NCI-H446 treated with DMSO at 0.1 percent for 48 hours (cell line): Measurements from ENCODE around the gene NANS.
"Not testable (repeated sequence)": the region's sequence is repeated elsewhere in the genome, so short reads cannot be mapped to it uniquely, and the experiment has no call there.

ENCODE experiments used
- DNase-seq: peaks from one replicate; lab custom pipeline; 2025; lab: John Stamatoyannopoulos, UW

Gene NANS

DNA sequence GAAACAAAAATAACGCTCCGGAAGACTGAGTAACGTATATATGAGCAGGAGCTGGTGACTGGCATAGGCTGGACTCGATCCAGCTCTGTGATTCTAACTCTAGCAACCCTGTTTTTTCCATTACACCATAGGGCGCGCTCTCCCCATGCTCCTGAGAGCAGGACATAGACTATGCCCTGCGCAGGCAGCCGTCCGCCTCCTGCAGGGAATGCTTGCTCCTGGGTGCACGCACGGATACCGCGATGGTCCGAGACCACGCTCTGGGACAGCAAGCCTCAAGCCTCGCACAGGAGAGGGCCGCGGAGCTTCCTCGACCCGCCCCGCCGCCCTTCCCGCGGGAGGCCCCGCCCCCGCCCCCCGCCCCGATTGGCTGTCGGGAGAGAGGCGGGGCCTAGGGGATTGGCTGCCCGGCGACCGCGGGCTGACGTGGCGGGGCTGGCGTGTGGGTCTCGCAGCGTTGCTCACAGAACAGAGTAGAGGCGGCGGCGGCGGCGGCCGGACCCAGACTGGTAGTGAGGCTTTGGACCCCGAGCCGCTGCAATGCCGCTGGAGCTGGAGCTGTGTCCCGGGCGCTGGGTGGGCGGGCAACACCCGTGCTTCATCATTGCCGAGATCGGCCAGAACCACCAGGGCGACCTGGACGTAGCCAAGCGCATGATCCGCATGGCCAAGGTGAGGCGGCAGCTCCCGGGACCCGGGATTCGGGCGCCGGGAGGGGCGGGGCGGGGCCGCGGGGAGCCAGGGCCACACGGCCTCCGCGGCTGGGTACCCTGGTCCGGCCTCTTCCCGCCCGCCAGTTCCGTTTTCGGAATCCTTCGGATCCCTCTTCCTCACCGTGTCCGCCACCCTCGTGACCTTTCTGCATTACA is at the start of gene NANS:
TSS of gene NANS (plus strand) at position 464 of the 869 bp plus-strand sequence. CDS start at position 541, 77 bp downstream.
- DNase-seq = peak; percentile 78

DNA sequence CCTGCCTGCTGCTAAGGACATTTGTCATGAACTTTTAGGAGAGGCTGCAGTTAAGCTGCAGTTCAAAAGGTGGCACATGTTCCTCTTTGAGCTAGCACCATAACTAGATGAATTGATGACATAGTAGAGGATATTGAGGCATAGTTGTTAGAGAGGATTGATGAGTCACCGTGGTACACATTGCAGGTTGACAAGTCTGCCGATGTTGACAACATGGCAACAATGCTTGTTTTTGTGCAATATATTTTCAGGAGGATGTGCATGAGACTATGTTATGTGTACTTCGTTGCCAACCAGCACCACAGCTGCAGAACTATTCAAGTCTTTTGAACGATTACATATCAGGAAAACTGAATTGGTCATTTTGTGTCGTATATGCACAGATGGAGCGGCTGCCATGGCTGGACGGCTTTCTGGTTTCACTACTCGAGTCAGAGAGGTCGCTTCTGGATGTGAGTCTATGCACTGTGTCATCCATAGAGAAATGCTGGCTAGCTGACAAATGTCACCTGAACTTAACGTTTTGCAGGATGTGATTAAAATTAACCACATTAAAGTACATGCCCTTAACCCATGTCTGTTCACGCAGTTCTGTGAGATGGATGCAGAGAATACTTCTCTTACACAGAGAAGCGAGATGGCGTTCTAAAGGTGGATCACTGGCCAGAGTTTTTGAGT is 49.1 kb upstream of the NANS start:
- no peak for DNase-seq

DNA sequence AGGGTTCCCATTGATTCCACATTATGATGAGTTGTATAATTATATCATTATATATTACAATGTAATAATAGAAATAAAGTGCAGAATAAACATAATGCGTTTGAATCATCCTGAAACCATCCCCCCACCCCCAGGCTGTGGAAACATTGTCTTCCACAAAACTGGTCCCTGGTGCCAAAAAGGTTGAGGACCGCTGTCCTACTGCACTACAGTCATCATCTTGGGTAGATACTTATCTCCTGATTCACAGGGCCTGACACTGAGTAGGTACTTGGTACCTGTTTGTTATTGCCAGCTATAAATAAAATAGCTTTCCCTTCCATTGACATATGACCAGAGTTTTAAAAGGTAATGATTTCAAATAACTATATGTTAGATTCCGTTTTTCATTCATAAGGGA is 47.8 kb upstream of the NANS start:
- DNase-seq = no peak

GRCh38 chr9:98009437-98009836 is 47.1 kb upstream of the NANS start:
- DNase-seq = no peak

DNA sequence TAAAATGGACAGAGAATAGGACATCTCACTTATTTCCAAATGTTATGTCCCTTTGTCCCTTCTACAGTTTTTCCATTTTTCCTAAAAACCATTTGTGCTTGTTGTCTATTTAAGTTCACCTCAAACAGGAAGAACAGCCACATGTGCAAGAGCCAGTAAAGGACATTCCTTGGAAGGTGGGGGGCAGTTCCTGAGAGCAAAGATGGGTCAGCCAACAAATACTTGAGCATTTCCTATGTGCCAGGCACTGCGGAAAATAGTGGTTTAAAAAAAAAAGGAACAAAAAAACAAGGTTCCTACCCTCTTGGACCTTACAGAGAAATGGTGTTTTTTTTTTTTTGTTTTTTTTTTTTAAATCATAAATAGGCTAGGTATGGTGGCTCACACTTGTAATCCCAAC is 46.6 kb upstream of the NANS start:
- DNase-seq = no peak

- no peak for DNase-seq
Observed at GRCh38 chr9:98010445-98010844, 46.1 kb upstream of the NANS start.

GRCh38 chr9:98011122-98011521 is 45.4 kb upstream of the NANS start:
- DNase-seq = no peak

DNA sequence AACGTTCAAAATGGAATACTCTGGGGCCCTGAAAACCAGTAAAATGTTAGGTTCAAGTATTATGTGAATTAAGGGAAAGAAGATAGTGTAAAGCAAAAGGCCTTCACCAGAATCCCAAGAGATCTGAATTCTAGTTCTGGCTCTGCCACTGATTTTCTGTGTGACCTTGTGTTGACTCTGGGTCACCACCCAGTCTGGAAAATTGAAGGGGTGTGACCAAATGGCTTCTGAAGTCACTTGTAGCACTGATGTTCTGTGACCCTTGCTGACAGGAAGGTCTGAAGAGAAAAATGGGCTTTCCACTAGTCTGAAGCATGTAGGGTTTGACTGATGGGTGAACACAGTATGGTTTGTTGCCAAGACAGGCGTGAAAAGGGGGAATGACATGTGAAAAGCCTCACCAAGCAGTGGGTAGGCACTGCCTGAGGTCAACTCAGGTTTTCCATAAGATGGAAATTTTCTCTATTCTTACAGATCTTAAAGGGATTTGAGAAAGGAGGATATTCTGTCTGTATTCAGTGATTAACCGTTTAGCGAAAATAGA is 40.3 kb upstream of the NANS start:
- DNase-seq = no peak

- DNase-seq = no peak
Observed at GRCh38 chr9:98017306-98017705, 39.2 kb upstream of the NANS start.

DNA sequence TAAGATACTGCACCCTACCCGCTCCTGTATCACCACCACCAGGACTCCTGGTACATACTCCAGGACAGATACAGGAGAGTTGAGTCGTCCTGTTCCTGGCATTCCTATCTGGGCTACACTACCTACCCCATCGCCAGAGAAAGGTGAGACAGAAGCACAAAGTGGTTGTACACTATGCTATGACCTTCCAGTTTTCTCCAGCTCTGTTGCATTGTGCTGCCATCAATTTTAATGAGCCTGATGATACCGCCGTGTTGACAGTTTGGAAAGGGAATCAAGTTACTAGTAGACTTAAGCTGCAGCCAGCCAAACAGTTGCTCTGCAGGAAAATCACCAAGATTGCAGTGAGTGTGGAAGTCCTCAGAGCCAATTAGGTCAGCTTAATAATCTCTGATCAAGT is 38.2 kb upstream of the NANS start:
- DNase-seq = no peak

- no peak for DNase-seq
Observed at GRCh38 chr9:98019098-98019497, 37.4 kb upstream of the NANS start.

DNA sequence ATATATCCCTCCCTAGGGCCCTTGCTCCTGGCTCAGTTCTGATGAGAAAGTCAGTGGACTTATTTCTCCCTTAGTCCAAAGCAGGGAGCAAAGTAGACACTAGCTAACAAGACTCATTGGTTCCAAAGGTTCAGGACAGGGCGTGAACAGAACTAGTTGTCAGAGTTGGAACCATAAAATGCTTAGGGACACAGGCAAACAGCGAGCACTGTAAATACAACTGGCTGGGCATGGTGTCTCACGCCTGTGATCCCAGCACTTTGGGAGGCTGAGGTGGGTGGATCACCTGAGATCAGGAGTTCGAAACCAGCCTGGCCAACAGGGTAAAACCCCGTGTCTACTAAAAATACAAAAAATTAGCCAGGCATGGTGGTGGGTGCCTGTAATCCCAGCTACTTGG is 36.7 kb upstream of the NANS start:
- DNase-seq = not testable (repeated sequence)

DNA sequence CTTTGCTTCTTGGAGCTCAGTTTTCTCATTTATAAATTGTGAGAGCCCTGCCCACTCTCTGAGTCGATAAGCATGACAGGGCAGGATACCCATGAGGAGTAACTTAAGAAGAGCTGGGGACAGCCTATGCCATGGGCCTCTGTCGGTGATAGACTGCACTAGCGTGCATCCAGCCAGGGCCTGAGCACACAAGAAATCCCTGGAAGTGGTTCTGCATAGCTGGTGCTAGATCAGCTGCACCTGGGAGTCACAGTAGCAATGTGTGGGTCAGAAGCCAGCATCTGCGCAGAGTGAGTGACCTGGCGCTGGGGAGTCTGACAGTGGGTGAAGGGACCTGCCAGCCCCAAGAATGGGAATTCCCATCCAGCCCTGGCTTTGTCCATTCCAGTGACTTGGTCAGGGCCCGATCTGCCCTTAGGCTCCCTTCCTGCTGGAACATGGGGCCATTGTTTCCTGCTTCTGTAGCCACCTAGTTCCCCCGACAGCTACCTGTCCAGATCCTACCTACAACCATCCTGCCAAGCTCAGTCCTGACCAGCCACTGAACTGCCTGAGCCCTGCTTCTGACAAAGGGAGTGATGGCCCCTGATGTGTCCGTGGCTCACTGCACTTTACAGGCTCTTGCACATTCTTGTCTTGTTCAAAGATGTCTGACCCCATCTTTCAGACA is 35.9 kb upstream of the NANS start:
- no peak for DNase-seq

GRCh38 chr9:98021306-98022040 is 35.1 kb upstream of the NANS start:
- no peak for DNase-seq

DNA sequence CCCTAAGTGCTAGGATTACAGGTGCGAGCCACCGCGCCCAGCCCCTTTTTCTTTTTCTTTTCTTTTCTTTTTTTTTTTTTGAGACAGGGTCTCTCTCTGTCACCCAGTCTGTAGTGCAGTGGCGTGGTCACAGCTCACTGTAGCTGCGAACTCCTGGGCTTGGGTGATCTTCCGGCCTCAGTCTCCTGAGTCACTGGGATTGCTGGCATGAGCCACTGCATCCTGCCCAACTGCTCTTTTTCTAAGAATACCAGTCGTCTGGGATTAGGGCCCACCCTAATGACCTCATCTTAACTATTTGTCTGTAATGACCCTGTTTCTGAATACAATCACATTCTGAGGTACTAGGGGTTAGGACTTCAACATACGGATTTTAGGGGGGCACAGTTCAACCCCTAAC is 34.1 kb upstream of the NANS start:
- no peak for DNase-seq

DNA sequence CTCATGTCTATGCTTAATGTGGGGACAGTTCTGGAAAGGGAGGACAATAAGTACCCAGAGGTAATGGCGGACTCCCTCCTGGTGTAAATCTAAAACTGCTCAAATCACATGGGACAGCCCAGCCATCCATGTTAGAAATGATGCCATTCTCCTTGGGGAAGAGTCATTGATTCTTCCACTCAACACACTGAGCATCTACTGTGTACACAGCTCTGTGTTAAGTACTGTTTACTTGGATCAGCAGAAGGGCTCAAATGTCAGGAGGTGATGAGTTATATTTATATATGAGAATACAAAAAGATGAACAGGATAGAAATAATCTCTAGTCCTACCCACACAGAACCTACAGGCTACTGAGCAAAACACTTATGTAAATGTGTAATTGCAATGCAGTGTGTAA is 31.8 kb upstream of the NANS start:
- no peak for DNase-seq

DNA sequence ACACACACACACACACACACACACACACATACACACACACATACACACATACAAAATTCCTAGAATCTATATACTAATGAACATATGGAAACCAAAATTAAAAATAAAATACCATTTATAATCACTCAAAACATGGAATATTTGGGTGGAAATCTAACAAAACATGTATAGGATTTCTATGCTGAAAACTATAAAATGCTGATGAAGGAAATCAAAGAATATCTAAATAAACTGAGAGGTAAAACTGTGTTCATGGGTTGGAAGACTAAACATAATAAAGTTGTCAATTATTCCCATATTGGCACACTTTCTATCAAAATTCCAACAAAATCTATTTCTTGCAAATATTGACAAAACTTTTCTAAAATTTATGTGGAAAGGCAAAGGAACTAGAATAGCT is 25.4 kb upstream of the NANS start:
- no peak for DNase-seq

GRCh38 chr9:98031935-98032334 is 24.6 kb upstream of the NANS start:
- no peak for DNase-seq

GRCh38 chr9:98034593-98035546 is 21.7 kb upstream of the NANS start:
- no peak for DNase-seq

GRCh38 chr9:98037357-98037756 is 19.2 kb upstream of the NANS start:
- DNase-seq = no peak

- DNase-seq = no peak
Observed at GRCh38 chr9:98038958-98039357, 17.6 kb upstream of the NANS start.
